Sigmoid colon (tissue), 7 donors: Measurements from ENCODE around the gene BRPF3. TPM values are rescaled to one million over a fixed set of nuclear protein-coding genes. Genes with fewer than 3 reads are reported as not detected.

ENCODE experiments used
- DNase-seq: peaks from one replicate; pipeline ENCODE4 v3.0.0-alpha.2; 2019
- H3K27ac ChIP-seq, 4 donors: fragments of 200-600 bp; sonication (generic); one replicate each; pipeline ENCODE4 v1.5.1; 2016 to 2019; ENCODE audit warnings: mild to moderate bottlenecking in 1 of 4
- H3K27me3 ChIP-seq, 3 donors: fragments of 200-600 bp; sonication (generic); one replicate each; pipeline ENCODE4 v1.5.1; 2019; ENCODE audit warnings: mild to moderate bottlenecking in 1 of 3
- H3K36me3 ChIP-seq, 4 donors: fragments of 200-600 bp; sonication (generic); one replicate each; pipeline ENCODE4 v1.5.1; 2016 to 2019
- H3K4me1 ChIP-seq, 4 donors: fragments of 200-600 bp; sonication (generic); one replicate each; pipeline ENCODE4 v1.5.1; 2017 to 2019
- H3K4me3 ChIP-seq, 4 donors: fragments of 200-600 bp; sonication (generic); one replicate each; pipeline ENCODE4 v1.5.1; 2017 to 2019; ENCODE audit warnings: mild to moderate bottlenecking in 2 of 4, moderate library complexity in 1 of 4
- H3K9me3 ChIP-seq, 4 donors: fragments of 200-600 bp in 3 of 4; sonication (generic) in 3 of 4; one replicate each; pipeline versions ENCODE4 v1.5.1 to v1.6.1; 2013 to 2019
- CTCF ChIP-seq, 4 experiments: fragments of 450-650 bp in 3 of 4; fragments of 200-600 bp in 1 of 4; IDR thresholded peaks; one replicate each; pipeline ENCODE4 v1.5.1; 2016 to 2019; ENCODE audit warnings: antibody characterized with exemption in 4 of 4, mild to moderate bottlenecking in 3 of 4, moderate library complexity in 2 of 4
- EP300 ChIP-seq, 4 donors: sonication (generic); formaldehyde crosslinking; IDR thresholded peaks; one replicate each; pipeline ENCODE4 v1.6.1; 2017; ENCODE audit warnings: antibody characterized with exemption in 4 of 4
- POLR2A ChIP-seq, 2 donors: fragments of 450-650 bp; IDR thresholded peaks; one replicate each; pipeline ENCODE4 v1.6.1; 2016; ENCODE audit warnings: antibody characterized with exemption in 2 of 2, mild to moderate bottlenecking in 2 of 2, moderate library complexity in 2 of 2
- POLR2AphosphoS5 ChIP-seq, 4 donors: sonication (generic); formaldehyde crosslinking; IDR thresholded peaks; one replicate each; pipeline ENCODE4 v1.6.1; 2017; ENCODE audit warnings: antibody characterized with exemption in 4 of 4
- WGBS, 2 donors: extraction: QIAGEN DNeasy Blood & Tissue Kit; methylation state at CpG; one replicate each; pipeline ENCODE4 v1.1.7; 2013; 5-methylcytosine and 5-hydroxymethylcytosine counted together
- intact Hi-C: fragments of 100-400 bp; cut with DNase I; formaldehyde crosslinking; loops from one replicate; pipeline ENCODE4 v1.15.1; 2023
- polyA plus RNA-seq, 3 donors: library from polyadenylated mRNA; stranded (reverse); fragments of 200-250 nt; gene quantifications; one replicate each; pipeline ENCODE4 v1.2.3, GENCODE V29; 2013
- total RNA-seq, 4 donors: library from RNA; depleted of rRNA; stranded (reverse); fragments of >200 nt; gene quantifications; one replicate each; pipeline ENCODE4 v1.1.0, GENCODE V29; 2016
- donor health status: healthy with polysubstance abuse.
- donor health status: Bipolar disorder and iron deficiency.
- donor health status: healthy.

Gene BRPF3
- total and polyA plus RNA-seq, 7 donors = 11.2 to 41.8 (median 26.9) TPM

GRCh38 chr6:36200998-36201596 is 4.6 kb downstream of the BRPF3 start:
- Histone ChIP-seq H3K9me3 (no peaks in the 10 kb centered on the region), H3K4me1 (peaks cover 0 to 44% (median 23%) of the 10 kb centered on the region in 4 donors), H3K36me3 (peaks cover 13 to 57% (median 27%) of the 10 kb centered on the region in 4 donors), H3K27me3 (no peaks in the 10 kb centered on the region), H3K4me3 (no peak overlapping the region), H3K27ac (no peak overlapping the region)
- DNase-seq = no peak
- 96 to 98% methylated on average over 15 of the region's 15 CpGs for WGBS, 2 donors
- intact Hi-C loops = no loop called here
- no peak for TF ChIP-seq POLR2AphosphoS5 (IDR thresholded peaks at IDR 0.05)
- no peak for TF ChIP-seq CTCF (IDR thresholded peaks at IDR 0.05)
- TF ChIP-seq POLR2A (IDR thresholded peaks at IDR 0.05) = no peak

DNA sequence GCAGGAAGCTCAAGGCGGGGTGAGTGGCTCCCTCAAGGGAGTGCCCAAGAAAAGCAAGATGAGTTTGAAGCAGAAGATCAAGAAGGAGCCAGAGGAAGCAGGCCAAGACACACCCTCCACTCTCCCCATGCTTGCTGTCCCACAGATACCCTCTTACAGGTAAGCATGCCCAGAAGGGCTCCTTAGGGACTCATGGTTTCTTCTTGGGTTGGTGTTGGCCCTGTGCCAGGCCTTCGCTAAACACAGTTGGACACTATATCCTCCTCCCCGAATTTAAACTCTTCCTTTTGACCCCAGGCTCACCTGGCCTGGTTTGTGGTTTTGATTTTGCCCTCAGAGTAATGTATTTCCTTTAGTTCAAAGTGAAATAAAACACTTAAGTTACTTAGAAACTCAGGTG is 5.1 kb downstream of the BRPF3 start:
- peaks cover 0 to 43% (median 23%) of the 10 kb centered on the region in 4 donors for H3K4me1 ChIP-seq
- DNase-seq = no peak
- no peak for TF ChIP-seq EP300 (IDR thresholded peaks at IDR 0.05)
- TF ChIP-seq POLR2A (IDR thresholded peaks at IDR 0.05) = no peak
- no peak for TF ChIP-seq CTCF (IDR thresholded peaks at IDR 0.05)
- no peaks in the 10 kb centered on the region for H3K27me3 ChIP-seq
- H3K4me3 ChIP-seq = no peak overlapping the region
- H3K36me3 ChIP-seq = peaks cover 13 to 62% (median 29%) of the 10 kb centered on the region in 4 donors
- intact Hi-C loops = no loop called here
- H3K27ac ChIP-seq = no peak overlapping the region
- no peaks in the 10 kb centered on the region for H3K9me3 ChIP-seq
- WGBS, 2 donors = 30 to 39% methylated on average over 3 of the region's 3 CpGs

DNA sequence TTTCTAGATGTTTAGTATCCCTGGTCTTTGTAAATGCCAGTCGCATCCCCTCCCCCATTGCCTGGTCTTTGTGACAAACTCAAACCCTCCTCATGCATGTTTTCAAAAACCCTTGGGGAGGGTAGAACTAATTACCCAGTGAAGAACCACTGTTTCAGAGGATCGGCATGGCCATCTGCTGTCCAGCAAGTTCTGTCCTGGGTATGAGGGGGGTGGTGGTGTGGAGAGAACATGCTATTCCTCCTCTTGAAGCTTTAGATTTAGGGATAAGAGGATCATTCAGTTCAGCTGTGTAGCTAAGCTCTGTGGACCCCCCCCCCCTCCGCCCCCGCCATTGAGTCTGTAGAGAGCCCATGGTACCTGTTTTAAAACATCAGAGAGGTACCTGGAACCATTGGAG is 5.6 kb downstream of the BRPF3 start:
- intact Hi-C loops = no loop called here
- Histone ChIP-seq H3K36me3 (peaks cover 13 to 67% (median 33%) of the 10 kb centered on the region in 4 donors), H3K4me1 (peaks cover 0 to 43% (median 23%) of the 10 kb centered on the region in 4 donors)

DNA sequence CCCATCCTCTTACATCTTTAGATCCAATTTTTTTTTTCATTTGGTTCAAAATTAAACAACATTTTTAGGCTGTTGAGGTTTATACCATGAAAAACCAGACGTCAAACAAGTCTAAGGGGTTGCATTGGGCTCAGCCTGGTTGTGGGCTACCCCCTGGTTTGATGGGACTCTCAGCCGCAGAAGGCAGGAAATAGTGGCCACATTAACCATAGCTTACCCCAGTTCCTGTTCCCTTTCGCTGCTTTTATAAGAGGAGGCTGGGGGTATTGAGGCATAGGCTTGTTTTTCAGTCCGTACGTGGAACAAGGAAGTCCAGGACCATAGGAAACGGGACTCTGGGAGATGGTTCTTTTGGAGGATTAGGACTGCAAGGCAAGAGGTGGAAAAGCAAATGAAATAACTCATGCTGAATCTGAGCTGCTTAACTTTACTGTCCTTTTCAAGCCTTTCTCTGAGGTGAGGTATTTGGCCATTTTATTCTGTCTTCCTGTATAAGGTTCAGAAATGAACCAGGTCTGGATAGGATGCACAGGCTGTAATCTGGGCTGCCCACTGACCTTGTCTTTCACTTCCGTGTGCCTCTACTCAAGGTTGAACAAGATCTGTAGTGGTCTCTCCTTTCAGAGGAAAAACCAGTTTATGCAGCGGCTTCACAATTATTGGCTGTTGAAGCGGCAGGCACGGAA is 7.7 kb downstream of the BRPF3 start:
- intact Hi-C loops = no loop called here
- Histone ChIP-seq H3K9me3 (no peaks in the 10 kb centered on the region), H3K4me1 (peaks cover 0 to 23% (median 9%) of the 10 kb centered on the region in 4 donors), H3K36me3 (peaks cover 14 to 88% (median 53%) of the 10 kb centered on the region in 4 donors), H3K4me3 (no peak overlapping the region), H3K27ac (no peak overlapping the region), H3K27me3 (no peaks in the 10 kb centered on the region)
- 67 to 92% methylated on average over 10 of the region's 10 CpGs for WGBS, 2 donors
- TF ChIP-seq EP300 (IDR thresholded peaks at IDR 0.05) (no peak), CTCF (IDR thresholded peaks at IDR 0.05) (no peak), POLR2AphosphoS5 (IDR thresholded peaks at IDR 0.05) (no peak), POLR2A (IDR thresholded peaks at IDR 0.05) (no peak)
- DNase-seq = no peak

More for the DNA sequence above, 5.6 kb downstream of the BRPF3 start:
- no peak for DNase-seq
- H3K27ac ChIP-seq = no peak overlapping the region
- H3K27me3 ChIP-seq = no peaks in the 10 kb centered on the region
- WGBS, 2 donors = 94 to 97% methylated on average over 4 of the region's 4 CpGs
- H3K4me3 ChIP-seq = no peak overlapping the region
- no peaks in the 10 kb centered on the region for H3K9me3 ChIP-seq
- TF ChIP-seq POLR2A (IDR thresholded peaks at IDR 0.05) (no peak), EP300 (IDR thresholded peaks at IDR 0.05) (no peak), CTCF (IDR thresholded peaks at IDR 0.05) (no peak), POLR2AphosphoS5 (IDR thresholded peaks at IDR 0.05) (no peak)
